GM20431 (cell line): ENCODE data around the gene ZNF576.
"Not testable (repeated sequence)": the region's sequence is repeated elsewhere in the genome, so short reads cannot be mapped to it uniquely, and the experiment has no call there.

Source experiments
- in situ Hi-C: fragments of 300-500 bp; cut with MseI, MboI; formaldehyde crosslinking; loops from one replicate; pipeline ENCODE4 v1.15.0; 2020; ENCODE audit warnings: low sequenced_read_pairs; ENCODE audit not compliant: unreplicated experiment

Gene ZNF576

DNA sequence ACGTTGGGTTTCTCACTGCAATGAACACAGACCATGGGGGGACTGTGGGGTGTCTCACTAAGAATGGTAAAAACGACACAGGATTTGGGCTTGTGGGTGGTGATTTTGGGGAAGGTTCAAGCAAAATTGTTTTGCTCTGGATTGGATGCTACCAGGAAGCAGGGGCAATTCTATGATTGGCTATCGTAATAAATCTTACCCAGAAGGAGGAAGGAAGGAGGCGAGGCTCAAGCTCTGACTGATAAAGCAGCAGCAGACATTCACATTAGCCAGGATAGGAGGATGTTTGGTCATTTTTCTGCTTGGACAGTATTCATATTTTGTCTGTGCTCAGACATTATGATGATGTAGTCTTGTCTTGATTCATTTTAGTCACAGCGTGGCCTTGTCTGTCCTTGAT lies 1.5 kb downstream of the ZNF576 start:
- in situ Hi-C loops: no loop called here

DNA sequence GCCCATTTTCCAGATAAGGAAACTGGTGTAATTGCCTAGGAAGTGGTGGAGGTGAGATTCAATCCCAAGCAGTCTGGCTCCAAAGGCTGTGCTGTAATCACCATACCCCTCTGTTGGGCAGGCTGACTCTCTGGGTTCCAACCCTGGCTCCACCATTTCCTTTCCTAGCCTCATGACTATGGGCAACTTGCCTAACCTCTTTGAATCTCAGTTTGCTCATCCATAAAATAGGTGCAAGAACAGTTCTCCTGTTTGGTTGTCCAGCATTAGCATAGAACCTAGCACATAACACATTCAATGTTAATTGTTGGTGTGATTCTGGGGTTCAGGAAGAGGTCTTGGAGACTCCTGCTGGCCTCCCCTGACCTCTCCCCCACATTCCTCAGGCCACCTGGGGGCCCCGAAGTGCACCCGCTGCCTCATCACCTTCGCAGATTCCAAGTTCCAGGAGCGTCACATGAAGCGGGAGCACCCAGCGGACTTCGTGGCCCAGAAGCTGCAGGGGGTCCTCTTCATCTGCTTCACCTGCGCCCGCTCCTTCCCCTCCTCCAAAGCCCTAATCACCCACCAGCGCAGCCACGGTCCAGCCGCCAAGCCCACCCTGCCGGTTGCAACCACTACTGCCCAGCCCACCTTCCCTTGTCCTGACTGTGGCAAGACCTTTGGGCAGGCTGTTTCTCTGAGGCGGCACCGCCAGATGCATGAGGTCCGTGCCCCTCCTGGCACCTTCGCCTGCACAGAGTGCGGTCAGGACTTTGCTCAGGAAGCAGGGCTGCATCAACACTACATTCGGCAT lies 2.2 kb downstream of the ZNF576 start:
- in situ Hi-C loops: no loop called here

DNA sequence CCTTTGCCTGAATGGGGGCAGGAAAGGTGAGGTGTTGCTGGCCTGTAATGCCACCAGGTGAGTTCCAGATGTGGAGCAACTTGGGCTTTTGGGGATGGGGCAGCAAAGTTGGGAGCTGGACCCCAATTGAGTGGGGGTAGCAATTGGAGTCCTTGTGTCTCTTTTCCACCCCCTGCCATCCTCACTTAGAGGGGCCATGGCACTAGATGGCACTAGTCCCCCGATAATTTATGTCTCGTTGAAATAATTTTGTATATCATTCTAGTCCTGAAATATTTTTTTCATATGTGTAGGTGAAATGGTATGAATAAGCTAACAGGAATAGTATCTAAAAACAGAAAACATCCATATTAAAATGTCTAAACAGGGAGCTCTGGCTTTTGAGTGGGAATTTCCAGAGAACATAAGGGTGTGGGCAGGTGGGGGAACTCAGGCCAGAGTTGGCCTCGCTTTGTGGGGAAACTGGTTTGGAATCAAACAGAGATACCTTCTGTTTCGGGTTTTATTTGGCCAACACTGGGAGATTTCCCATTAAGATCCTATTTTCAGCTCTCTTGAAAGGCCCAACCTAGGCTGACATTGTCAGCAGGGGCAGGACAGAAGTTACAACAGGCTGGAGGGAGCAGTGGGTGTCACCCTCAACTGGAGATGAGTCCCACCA lies 3.4 kb downstream of the ZNF576 start:
- in situ Hi-C loops: no loop called here

DNA sequence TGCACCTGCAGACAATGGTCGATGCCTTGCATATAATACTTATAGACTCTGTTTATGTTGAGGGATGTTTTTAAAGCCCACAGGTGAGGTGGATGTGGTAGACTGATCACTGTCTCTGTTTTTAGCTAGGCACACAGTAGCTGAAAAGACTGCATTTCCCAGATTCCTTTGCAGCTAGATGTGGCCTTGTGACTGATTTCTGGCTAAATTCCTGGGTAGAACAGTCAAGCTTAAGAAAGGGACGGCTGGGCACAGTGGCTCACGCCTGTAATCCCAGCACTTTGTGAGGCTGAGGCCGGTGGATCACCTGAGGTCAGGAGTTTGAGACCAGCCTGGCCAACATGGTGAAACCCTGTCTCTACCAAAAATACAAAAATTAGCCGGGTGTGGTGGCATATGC lies 3.9 kb downstream of the ZNF576 start:
- in situ Hi-C loops: not testable (repeated sequence)

DNA sequence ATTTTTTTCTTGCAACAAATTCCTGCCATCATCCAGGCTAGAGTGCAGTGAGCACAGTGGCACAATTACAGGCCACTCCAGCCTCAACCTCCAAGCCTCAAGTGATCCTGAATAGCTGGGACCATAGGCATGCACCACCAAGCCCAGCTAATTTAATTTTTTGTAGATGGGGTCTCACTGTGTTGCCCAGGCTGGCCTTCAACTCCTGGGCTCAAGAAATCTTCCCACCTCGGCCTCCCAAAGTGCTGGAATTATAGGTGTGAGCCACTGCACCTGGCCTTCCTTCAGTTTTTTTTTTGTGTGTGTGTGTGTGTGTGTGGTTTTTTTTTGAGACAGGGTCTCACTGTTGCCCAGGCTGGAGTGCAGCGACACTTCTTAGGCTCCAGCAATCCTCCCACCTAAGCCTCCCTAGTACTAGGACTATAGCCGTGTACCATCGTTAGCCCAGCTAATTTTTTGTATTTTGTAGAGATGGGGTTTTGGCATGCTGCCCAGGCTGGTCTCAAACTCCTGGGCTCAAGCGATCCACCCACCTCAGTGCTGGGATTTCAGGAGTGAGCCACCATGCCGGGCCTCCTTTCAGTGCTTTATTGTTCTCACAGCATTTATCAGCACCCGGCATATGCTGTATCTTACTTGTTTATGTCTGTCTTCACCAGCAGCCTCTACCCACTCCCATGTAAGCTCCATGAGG lies 9.6 kb downstream of the ZNF576 start:
- in situ Hi-C loops: no loop called here

DNA sequence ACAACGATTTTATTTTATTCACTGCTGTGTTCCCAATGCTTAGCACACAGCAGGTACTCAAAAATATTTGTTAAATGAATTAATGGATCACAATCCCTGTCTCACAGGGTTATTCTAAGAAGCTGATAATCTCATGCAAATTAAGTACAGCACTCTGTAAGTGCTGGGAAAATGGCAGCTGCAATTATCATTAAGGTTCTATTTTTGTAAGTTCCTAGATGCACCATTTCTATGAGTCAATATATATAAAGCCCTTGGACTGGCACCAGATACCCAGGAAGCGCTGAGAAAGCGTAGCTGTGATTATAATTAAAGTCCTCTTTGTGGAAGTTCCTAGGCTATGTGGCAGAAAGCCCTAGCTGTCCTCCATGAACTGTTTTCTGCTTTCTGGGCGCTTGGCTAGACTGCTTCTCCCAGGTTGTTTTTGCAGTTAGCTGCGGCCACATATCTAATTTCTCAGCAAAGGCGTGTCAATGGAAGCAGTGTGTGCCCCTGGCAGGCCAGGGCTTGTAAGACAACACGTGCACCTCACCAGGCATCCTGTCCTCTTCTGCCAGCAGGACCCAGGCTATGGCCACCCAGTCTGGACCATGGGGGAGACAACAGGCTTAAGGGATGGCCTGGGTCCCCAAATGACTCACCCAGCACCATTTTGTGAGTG lies 10.3 kb downstream of the ZNF576 start:
- in situ Hi-C loops: no loop called here

DNA sequence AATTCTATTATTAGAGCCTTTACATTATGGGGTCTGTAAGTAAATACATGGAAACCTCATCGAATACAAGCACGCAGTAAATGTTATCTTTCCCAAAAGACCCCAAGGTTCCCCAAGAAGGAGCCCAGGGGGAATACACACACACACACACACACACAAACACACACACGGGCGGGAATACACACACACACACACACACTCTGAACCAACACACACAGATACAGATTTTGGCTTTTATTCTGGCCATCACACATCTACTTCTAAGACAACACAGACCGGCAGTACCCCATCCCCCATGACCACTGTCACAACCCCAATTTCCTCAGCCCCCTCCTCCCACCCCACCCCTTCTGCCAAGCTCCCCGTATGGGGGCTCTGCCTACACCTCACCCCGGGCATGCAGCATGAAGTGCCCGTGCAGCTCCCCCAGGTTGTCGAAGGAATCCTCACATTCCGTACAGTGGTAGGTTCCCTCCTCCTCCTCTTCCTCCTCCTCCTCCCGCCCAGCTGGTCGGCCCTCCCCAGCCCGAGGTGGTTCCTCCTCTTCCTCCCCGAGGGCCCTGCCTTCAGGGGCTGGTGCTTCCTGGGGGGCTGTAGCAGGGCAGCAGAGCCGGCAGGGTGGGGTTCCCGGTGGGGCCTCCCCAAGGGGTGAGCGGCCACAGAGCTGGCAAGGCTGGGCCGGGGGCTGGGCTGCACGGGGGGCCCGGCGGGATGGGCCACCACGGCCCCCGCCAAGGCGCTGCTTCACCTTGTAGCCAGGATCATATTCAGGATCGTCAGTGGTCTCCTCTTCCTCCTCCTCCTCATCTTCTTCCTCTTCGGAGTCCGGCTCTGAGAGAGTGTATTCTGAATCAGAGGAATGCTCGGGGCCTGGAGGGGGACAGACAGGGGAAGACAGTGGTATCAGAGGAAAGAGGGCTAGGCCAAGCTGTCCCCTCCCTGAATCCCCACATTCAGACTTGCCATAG lies 11.1 kb downstream of the ZNF576 start:
- in situ Hi-C loops: no loop called here

DNA sequence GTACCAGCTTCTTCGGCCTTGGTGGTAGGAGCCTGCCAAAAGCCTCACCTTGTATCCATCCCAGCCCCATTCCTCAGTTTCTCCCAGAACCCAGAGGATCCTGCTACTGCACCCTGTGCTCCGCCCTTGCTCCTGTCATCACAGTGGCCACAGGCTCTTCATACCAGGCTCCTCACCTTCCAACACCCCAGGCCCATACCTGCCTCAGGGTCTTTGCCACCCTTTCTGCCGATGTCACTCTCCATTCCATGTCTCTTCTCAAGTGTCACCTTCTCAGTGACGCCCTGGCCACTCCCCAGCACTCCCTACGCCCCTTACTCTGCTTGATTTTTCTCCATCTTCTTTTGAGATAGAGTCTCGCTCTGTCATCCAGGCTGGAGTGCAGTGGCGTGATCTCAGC lies 13.5 kb downstream of the ZNF576 start:
- in situ Hi-C loops: no loop called here

DNA sequence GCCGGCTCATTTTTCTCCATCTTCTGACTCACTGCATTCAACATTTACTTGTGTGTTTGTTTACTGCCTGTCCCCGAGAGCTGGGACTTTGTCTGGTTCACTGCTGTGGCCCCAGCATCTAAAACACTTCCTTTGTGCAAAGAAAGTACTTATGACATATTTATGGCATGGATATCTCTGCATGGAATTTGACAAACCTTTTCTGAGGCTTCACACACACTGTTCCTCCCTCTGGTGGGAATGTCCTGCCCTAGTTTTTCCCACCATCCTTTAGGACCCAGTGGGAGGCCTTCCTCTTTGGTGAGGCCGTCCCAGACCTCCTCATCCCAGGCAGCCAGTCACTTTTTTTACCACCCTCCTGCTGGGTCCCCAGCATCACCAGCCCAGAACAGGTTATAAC lies 14.1 kb downstream of the ZNF576 start:
- in situ Hi-C loops: no loop called here

DNA sequence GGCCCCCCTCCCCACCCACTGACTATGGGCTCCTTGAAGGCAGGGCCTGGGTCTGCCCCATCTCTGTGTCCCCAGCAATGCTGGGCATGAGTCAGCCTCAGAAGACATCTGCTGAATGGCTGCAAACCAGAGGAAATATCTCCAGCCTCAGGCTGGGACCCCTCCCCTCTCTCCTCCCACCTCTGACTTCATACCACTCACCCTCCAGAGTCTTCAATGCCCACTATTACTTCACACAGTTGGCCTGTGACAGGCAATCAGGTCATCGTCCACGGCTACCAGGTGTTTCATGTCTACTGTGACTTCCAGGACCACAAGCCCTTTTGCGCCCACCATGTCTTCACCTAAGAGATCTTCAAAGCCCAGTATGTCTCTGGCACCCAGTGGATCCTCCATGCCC lies 15.4 kb downstream of the ZNF576 start, which contains the start of gene SRRM5:
Gene SRRM5, plus strand, starts transcription at position 301 of the 400 bp plus-strand sequence. Its CDS starts 34 bp downstream, at position 335.
- in situ Hi-C loops: no loop called here

DNA sequence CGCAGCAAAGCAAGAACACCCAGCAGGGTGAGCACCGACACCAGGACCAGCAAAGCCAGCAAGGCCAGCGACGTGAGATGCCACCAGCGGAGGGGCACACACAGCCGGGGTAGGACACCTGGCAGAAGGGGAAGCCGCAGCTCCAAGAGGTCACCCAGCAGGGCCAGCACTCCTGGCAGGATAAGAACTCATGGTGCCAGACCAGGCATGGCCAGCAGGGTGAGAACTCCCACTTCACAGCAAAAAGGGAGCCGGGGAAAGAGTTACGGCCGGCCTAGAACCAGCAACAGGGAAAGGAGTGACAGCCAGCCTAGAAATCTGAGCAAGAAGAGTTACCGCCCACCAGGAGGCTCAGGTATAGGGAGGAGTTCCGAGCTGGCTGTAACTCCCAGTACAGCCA lies 16.0 kb downstream of the ZNF576 start:
- in situ Hi-C loops: no loop called here

DNA sequence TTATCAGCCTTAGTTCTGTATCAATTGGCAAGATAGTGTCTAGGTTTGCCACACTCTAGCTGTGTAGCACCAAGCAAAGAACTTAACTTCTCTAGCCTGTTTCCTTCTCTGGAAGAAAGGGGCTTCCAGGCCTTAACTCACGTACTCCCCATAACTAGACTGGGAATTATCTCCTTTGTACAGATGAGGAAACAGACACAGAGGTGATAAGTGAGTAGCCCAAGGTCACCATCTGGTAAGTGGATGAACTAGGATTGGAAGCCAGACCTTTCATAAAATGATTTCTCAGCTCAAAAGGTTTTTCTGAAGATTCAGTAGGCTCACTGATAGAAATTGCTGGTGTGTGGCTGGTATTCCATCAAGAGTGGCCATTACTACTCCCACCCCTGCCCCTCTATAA lies 19.9 kb downstream of the ZNF576 start:
- in situ Hi-C loops: no loop called here

DNA sequence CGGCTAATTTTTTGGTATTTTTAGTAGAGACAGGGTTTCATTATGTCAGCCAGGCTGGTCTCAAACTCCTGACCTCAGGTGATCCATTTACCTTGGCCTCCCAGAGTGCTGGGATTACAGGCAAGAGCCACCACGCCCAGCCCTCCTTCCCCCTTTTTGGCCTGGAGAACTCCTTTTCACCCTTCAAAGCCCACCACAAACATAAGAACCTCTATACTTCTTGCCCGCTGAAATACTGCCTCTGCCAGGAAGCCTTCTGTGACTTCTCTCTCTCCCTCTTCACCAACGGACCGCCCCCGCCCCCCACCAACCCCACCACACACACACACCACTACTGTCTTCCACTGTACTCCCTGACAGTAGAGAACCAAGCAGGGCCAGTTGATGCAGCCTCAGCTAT lies 20.6 kb downstream of the ZNF576 start:
- in situ Hi-C loops: no loop called here

DNA sequence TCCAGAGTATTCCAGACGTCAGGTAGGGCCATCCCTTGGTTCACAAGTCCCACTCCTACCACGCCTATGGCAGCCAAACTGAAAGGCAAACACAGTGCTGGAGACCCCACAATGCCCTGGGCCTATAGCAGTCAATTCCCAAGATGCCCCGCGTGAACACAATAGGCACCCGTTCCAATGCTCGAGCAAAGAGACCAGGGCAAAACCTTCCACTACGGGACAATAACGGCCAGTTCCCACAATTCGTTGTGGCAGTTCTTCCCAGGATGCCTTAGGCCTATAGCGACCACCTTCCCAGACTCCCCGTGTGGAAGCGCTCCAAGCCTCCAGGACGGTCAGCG lies 22.5 kb downstream of the ZNF576 start:
- in situ Hi-C loops: no loop called here

DNA sequence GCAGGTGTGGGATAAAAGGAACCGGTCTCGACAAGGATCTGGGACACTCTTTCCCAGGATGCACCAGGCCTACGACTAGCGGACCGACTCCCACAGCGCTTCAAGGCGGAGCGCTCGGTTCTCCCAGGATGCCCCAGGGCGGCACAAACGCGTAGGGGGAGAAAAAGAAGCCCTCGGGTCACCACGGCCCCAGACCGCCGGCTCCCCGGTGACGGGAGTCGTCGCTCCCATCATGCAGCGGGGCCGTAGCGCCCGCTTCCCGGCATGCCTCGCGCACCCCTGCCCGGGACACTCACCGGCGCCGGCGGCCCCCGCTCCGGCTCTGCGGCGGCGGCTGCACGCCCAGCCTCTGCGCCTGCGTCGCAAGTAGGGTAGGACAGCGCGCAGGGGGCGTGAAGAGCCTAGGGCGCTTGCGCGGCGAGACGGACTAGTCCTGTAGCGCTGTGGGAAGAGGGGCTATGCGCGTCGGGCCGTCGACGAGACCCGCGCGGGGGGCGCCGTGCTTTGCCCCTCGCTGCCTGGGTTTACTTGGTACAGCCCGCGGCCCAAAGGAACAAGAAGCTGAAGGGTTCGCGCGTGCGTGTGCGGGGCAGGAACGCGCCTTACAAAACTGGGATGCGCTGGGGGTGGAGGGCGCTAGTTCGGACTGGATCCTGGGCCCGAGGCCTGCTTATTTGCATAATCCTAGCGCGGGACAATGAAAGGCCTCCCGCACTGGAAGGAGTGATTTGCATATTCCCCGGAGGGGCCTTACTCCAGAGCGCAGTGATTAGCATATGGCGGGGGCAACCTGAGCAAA lies 23.1 kb downstream of the ZNF576 start, which contains the start of gene ZNF428:
Gene ZNF428, minus strand, starts transcription at position 368 of the 799 bp plus-strand sequence. CDS start 5,325 bp downstream, outside the sequence.
- in situ Hi-C loops: loop anchor here (10.0 kb wide), 1 partner anchor 195 kb away; no protein-coding TSS in a partner anchor

DNA sequence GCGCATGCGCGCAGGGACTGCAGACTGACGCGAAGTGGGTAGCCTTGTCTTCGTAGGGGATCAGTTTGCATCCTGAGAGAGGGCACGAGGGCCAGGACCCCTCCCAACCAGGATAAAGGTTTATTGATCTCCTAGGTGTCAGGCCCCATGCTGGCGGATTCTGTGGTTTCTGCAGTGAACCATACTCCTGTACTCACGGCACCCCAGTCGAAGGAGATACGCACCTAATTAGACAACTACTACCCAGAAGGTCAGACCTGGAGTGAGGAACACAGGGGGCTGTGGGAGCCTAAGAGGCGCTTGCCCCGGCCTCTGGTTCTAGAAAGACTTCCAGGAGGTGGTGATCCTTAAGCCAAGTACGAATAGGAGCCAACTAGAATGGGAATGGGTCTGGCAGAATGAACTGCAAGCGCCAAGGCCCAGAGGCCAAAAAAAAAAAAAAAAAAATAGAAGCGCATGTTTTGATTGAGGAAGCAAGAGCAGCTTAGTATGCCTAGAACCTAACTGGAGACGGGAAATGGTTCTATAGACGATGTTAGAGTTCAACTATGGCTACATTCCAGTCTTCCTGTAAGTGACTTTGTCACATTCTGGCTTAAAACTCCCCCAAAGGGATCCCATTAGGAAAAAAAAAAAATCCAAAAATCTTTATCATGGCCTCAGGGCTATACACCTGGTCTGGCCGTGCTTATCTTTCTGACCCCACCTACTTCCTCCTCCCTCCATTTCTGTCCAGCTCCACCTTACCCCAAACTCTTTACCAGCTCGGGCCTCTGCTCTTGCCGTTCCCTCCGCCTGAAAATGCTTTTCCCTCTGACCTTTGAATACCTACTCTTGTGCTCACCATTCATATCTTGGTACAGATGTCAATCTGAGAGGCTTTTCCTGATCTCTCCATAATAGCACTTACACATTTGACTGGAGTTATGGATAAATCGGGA lies 23.9 kb downstream of the ZNF576 start:
- in situ Hi-C loops: loop anchor here (10.0 kb wide), 1 partner anchor 194 kb away; no protein-coding TSS in a partner anchor

DNA sequence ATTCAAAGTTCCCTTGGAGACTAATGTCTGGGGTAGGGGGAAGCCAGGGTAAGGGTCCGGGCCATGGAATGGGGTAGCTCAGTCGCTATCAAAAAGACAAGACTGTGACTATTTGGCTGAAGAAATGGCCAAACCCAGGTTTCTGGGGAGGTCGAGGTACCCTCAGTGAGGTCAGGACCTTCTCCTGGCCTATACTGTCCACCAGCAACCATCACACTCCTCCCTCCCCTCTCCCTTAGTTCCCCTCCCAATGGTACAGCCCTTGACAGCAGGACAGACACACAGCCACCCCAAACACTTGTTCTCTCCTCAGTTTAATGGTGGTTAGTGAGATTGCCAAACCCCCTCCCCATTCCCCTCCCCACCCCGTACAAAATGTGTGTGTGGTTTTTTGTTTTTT lies 25.7 kb downstream of the ZNF576 start:
- in situ Hi-C loops: loop anchor here (10.0 kb wide), 1 partner anchor 193 kb away; no protein-coding TSS in a partner anchor
